NT2/D1 (cell line): ENCODE measurements around the gene IDS.
"Not testable (repeated sequence)": the region's sequence is repeated elsewhere in the genome, so short reads cannot be mapped to it uniquely, and the experiment has no call there.

Source experiments
- YY1 ChIP-seq: IDR thresholded peaks from 2 replicates; pipeline ENCODE4 v1.6.1; 2011; ENCODE audit not compliant: insufficient read length, insufficient read depth
- ZNF274 ChIP-seq: IDR thresholded peaks from 2 replicates; pipeline ENCODE4 v1.6.1; 2011; ENCODE audit warnings: mild to moderate bottlenecking, low read depth, low read length

- TF ChIP-seq ZNF274, YY1: not testable (repeated sequence)
Measured at GRCh38 chrX:149526318-149527033, 21.4 kb upstream of the IDS start.
